Activated CD4-positive, alpha-beta memory T cell treated with anti-CD3 and anti-CD28 coated beads for 36 hours (primary cell): Measurements from ENCODE around the gene ARHGAP9. TPM values are rescaled to one million over a fixed set of nuclear protein-coding genes. Genes with fewer than 3 reads are reported as not detected.
"Not testable (repeated sequence)": the region's sequence is repeated elsewhere in the genome, so short reads cannot be mapped to it uniquely, and the experiment has no call there.

Experiments used
- CTCF ChIA-PET: fragments of 350-600 bp; sonication (Branson Sonifier 250); formaldehyde crosslinking; loops from one replicate; lab custom pipeline; 2021; ENCODE audit warnings: antibody characterized with exemption, inconsistent platforms; lab: Charles Lee
- POLR2A ChIA-PET: fragments of 350-600 bp; sonication (Branson Sonifier 250); formaldehyde crosslinking; loops from one replicate; lab custom pipeline; 2021; ENCODE audit warnings: antibody characterized with exemption; lab: Charles Lee
- DNase-seq: peaks from one replicate; pipeline ENCODE4 v3.0.0-alpha.2; 2020
- H3K27ac Mint-ChIP-seq: one replicate; pipeline ENCODE4 v1.8.0; 2021; ENCODE audit warnings: mixed read lengths
- H3K27me3 Mint-ChIP-seq: one replicate; pipeline ENCODE4 v1.8.0; 2021; ENCODE audit warnings: mixed read lengths
- H3K36me3 Mint-ChIP-seq: one replicate; pipeline ENCODE4 v1.8.0; 2021; ENCODE audit warnings: mixed read lengths
- H3K4me1 Mint-ChIP-seq: one replicate; pipeline ENCODE4 v1.8.0; 2021; ENCODE audit warnings: low read depth, mixed read lengths
- H3K4me3 Mint-ChIP-seq: one replicate; pipeline ENCODE4 v1.8.0; 2021; ENCODE audit warnings: mild to moderate bottlenecking, mixed read lengths
- H3K9me3 Mint-ChIP-seq: one replicate; pipeline ENCODE4 v1.8.0; 2021; ENCODE audit warnings: mixed read lengths
- intact Hi-C: fragments of 100-400 bp; cut with micrococcal nuclease; formaldehyde crosslinking; loops from one replicate; pipeline ENCODE4 v1.15.1; 2023
- total RNA-seq, 2 experiments: library from RNA; stranded (reverse); gene quantifications; one replicate each; pipeline ENCODE4 v1.2.3, GENCODE V29; 2021

ARHGAP9 gene
- total RNA-seq, 2 experiments from 2014 or later: 78.9 to 88.4 TPM

GRCh38 chr12:57515934-57516541 is 36.4 kb upstream of the ARHGAP9 start:
- intact Hi-C loops: no loop called here
- Mint-ChIP-seq H3K27me3 (no peaks in the 10 kb centered on the region), H3K4me3 (no peak overlapping the region), H3K27ac (peak overlapping the region; percentile 23), H3K36me3 (peaks cover 79% of the 10 kb centered on the region), H3K4me1 (peaks cover 29% of the 10 kb centered on the region), H3K9me3 (no peaks in the 10 kb centered on the region)
- ChIA-PET POLR2A (interaction anchor here (1.1 to 1.7 kb wide), 3 partner anchors 15 to 36 kb away, joined by 3 to 10 read pairs (median 4); no protein-coding TSS in a partner anchor), CTCF (interaction anchor here (1.1 to 1.2 kb wide), 3 partner anchors 39 to 61 kb away, joined by 4 read pairs; partner anchors contain the start of gene INHBE)
- no peak for DNase-seq

- Mint-ChIP-seq H3K4me3 (no peak overlapping the region), H3K4me1 (peaks cover 26% of the 10 kb centered on the region), H3K27ac (peak overlapping the region; percentile 23), H3K9me3 (no peaks in the 10 kb centered on the region), H3K27me3 (no peaks in the 10 kb centered on the region), H3K36me3 (peaks cover 81% of the 10 kb centered on the region)
- intact Hi-C loops: no loop called here
- ChIA-PET POLR2A (interaction anchor here (0.5 to 0.6 kb wide), 2 partner anchors 16 kb away, joined by 3 to 4 read pairs; no protein-coding TSS in a partner anchor), CTCF (interaction anchor here (1.1 to 1.2 kb wide), 2 partner anchors 39 to 61 kb away, joined by 4 read pairs; partner anchors contain the start of gene INHBE)
- no peak for DNase-seq
These were observed 35.8 kb upstream of the ARHGAP9 start for GRCh38 chr12:57515408-57515933.

GRCh38 chr12:57514720-57515407 is 35.2 kb upstream of the ARHGAP9 start:
- H3K36me3 Mint-ChIP-seq: peaks cover 77% of the 10 kb centered on the region
- DNase-seq: no peak
- H3K27me3 Mint-ChIP-seq: no peaks in the 10 kb centered on the region
- no peak overlapping the region for H3K4me3 Mint-ChIP-seq
- POLR2A ChIA-PET: interaction anchor here (0.5 to 1.7 kb wide), 3 partner anchors 13 to 17 kb away, joined by 3 to 4 read pairs (median 4); no protein-coding TSS in a partner anchor
- H3K4me1 Mint-ChIP-seq: peaks cover 26% of the 10 kb centered on the region
- H3K27ac Mint-ChIP-seq: peak overlapping the region; percentile 23
- no peaks in the 10 kb centered on the region for H3K9me3 Mint-ChIP-seq
- intact Hi-C loops: no loop called here
- CTCF ChIA-PET: interaction anchor here (1.1 to 1.2 kb wide), 2 partner anchors 38 to 60 kb away, joined by 4 read pairs; partner anchors contain the start of gene INHBE

GRCh38 chr12:57514246-57514645 is 34.6 kb upstream of the ARHGAP9 start:
- POLR2A ChIA-PET: interaction anchor here (1.7 kb wide), 1 partner anchor 12 kb away, joined by 4 read pairs; no protein-coding TSS in a partner anchor
- H3K9me3 Mint-ChIP-seq, H3K27me3 Mint-ChIP-seq, DNase-seq, CTCF ChIA-PET, intact Hi-C loops, H3K4me3 Mint-ChIP-seq, H3K27ac Mint-ChIP-seq: not testable (repeated sequence)
- peaks cover 24% of the 10 kb centered on the region for H3K4me1 Mint-ChIP-seq
- H3K36me3 Mint-ChIP-seq: peaks cover 78% of the 10 kb centered on the region

GRCh38 chr12:57513677-57514076 is 34.0 kb upstream of the ARHGAP9 start:
- CTCF ChIA-PET, H3K27me3 Mint-ChIP-seq, intact Hi-C loops, H3K27ac Mint-ChIP-seq, H3K4me3 Mint-ChIP-seq, H3K9me3 Mint-ChIP-seq, DNase-seq: not testable (repeated sequence)
- peaks cover 75% of the 10 kb centered on the region for H3K36me3 Mint-ChIP-seq
- POLR2A ChIA-PET: interaction anchor here (0.9 to 1.7 kb wide), 2 partner anchors 12 to 23 kb away, joined by 4 read pairs; no protein-coding TSS in a partner anchor
- peaks cover 18% of the 10 kb centered on the region for H3K4me1 Mint-ChIP-seq

- Mint-ChIP-seq H3K36me3 (peaks cover 71% of the 10 kb centered on the region), H3K9me3 (no peaks in the 10 kb centered on the region), H3K27me3 (no peaks in the 10 kb centered on the region), H3K4me1 (peaks cover 14% of the 10 kb centered on the region), H3K4me3 (no peak overlapping the region), H3K27ac (no peak overlapping the region)
- ChIA-PET POLR2A (interaction anchor here (0.9 to 1.7 kb wide), 2 partner anchors 11 to 22 kb away, joined by 4 read pairs; no protein-coding TSS in a partner anchor), CTCF (no interaction called here)
- intact Hi-C loops: no loop called here
- DNase-seq: no peak
These were observed 33.6 kb upstream of the ARHGAP9 start for GRCh38 chr12:57513266-57513665.

GRCh38 chr12:57512665-57513064 is 33.0 kb upstream of the ARHGAP9 start:
- H3K36me3 Mint-ChIP-seq: peaks cover 68% of the 10 kb centered on the region
- H3K9me3 Mint-ChIP-seq: no peaks in the 10 kb centered on the region
- peak overlapping the region; percentile 46 for H3K27ac Mint-ChIP-seq
- CTCF ChIA-PET: no interaction called here
- H3K27me3 Mint-ChIP-seq: no peaks in the 10 kb centered on the region
- H3K4me3 Mint-ChIP-seq: no peak overlapping the region
- POLR2A ChIA-PET: no interaction called here
- intact Hi-C loops: no loop called here
- DNase-seq: no peak
- H3K4me1 Mint-ChIP-seq: peaks cover 8% of the 10 kb centered on the region

GRCh38 chr12:57511588-57512325 is 32.1 kb upstream of the ARHGAP9 start:
- POLR2A ChIA-PET: no interaction called here
- no peak overlapping the region for H3K4me3 Mint-ChIP-seq
- H3K4me1 Mint-ChIP-seq: peaks cover 2% of the 10 kb centered on the region
- H3K27ac Mint-ChIP-seq: peak overlapping the region; percentile 42
- intact Hi-C loops: no loop called here
- no peak for DNase-seq
- CTCF ChIA-PET: no interaction called here
- no peaks in the 10 kb centered on the region for H3K9me3 Mint-ChIP-seq
- no peaks in the 10 kb centered on the region for H3K27me3 Mint-ChIP-seq
- H3K36me3 Mint-ChIP-seq: peaks cover 60% of the 10 kb centered on the region

GRCh38 chr12:57511161-57511560 is 31.5 kb upstream of the ARHGAP9 start:
- H3K27ac Mint-ChIP-seq: no peak overlapping the region
- intact Hi-C loops: no loop called here
- H3K4me1 Mint-ChIP-seq: peaks cover 2% of the 10 kb centered on the region
- ChIA-PET CTCF (no interaction called here), POLR2A (no interaction called here)
- no peak overlapping the region for H3K4me3 Mint-ChIP-seq
- no peak for DNase-seq
- peaks cover 56% of the 10 kb centered on the region for H3K36me3 Mint-ChIP-seq
- H3K9me3 Mint-ChIP-seq: no peaks in the 10 kb centered on the region
- no peaks in the 10 kb centered on the region for H3K27me3 Mint-ChIP-seq

- CTCF ChIA-PET, POLR2A ChIA-PET, H3K4me3 Mint-ChIP-seq, H3K27ac Mint-ChIP-seq, H3K27me3 Mint-ChIP-seq, H3K4me1 Mint-ChIP-seq, H3K9me3 Mint-ChIP-seq, intact Hi-C loops, DNase-seq: not testable (repeated sequence)
- H3K36me3 Mint-ChIP-seq: peaks cover 48% of the 10 kb centered on the region
These were observed 28.1 kb upstream of the ARHGAP9 start for GRCh38 chr12:57507796-57508195.

GRCh38 chr12:57506541-57506940 is 26.9 kb upstream of the ARHGAP9 start:
- CTCF ChIA-PET, H3K27me3 Mint-ChIP-seq, H3K4me1 Mint-ChIP-seq, POLR2A ChIA-PET, H3K9me3 Mint-ChIP-seq, DNase-seq, H3K27ac Mint-ChIP-seq, intact Hi-C loops, H3K4me3 Mint-ChIP-seq: not testable (repeated sequence)
- H3K36me3 Mint-ChIP-seq: peaks cover 44% of the 10 kb centered on the region
